NT2/D1 (cell line): Measurements from ENCODE around the gene RWDD4.

Experiments used
- DNase-seq: peaks from one replicate; pipeline ENCODE4 v3.0.0-alpha.2; 2011; ENCODE audit warnings: low read depth, low spot score
- H3K27me3 ChIP-seq: 2 replicates; pipeline ENCODE4 v1.6.0; 2011; ENCODE audit warnings: mild to moderate bottlenecking; ENCODE audit not compliant: insufficient read length, insufficient read depth
- H3K36me3 ChIP-seq: 2 replicates; pipeline ENCODE4 v1.6.1; 2011; ENCODE audit warnings: mild to moderate bottlenecking, low read length, mixed read lengths; ENCODE audit not compliant: insufficient read depth, insufficient read length
- H3K4me1 ChIP-seq: 2 replicates; pipeline ENCODE4 v1.5.1; 2011; ENCODE audit not compliant: insufficient read depth, insufficient read length
- H3K4me3 ChIP-seq: 2 replicates; pipeline ENCODE4 v1.5.1; 2011; ENCODE audit warnings: low read depth; ENCODE audit not compliant: insufficient read length
- H3K9ac ChIP-seq: 2 replicates; pipeline ENCODE4 v1.6.0; 2011; ENCODE audit warnings: low read depth; ENCODE audit not compliant: insufficient read length
- H3K9me3 ChIP-seq: 2 replicates; pipeline ENCODE4 v1.5.1; 2011; ENCODE audit warnings: mild to moderate bottlenecking, low read length; ENCODE audit not compliant: insufficient read depth
- SUZ12 ChIP-seq: IDR thresholded peaks from 2 replicates; pipeline ENCODE4 v1.6.1; 2011; ENCODE audit not compliant: insufficient read length, insufficient read depth; ENCODE audit errors: extremely low read depth
- YY1 ChIP-seq: IDR thresholded peaks from 2 replicates; pipeline ENCODE4 v1.6.1; 2011; ENCODE audit not compliant: insufficient read length, insufficient read depth
- ZNF274 ChIP-seq: IDR thresholded peaks from 2 replicates; pipeline ENCODE4 v1.6.1; 2011; ENCODE audit warnings: mild to moderate bottlenecking, low read depth, low read length

The RWDD4 gene

DNA sequence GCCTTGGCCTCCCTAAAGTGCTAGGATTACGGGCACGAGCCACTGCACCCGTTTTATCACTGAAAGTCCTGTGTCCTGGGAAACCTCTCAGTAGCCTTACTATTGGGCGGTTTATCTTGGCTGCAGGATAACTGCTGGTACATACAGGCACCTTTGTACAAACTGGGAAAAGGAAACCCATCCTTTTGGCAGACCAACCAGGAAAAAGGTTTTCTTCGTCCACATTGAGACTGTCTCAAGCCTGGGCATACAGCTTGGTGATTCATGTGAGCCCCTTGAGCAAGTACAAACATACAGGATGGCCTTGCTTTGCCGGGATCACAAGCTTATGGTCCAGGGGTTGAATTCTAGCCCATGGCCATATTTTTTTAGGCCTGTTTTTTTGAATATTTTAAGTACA is 32.8 kb downstream of the RWDD4 start:
- TF ChIP-seq YY1 (no peak), ZNF274 (no peak), SUZ12 (no peak)
- Histone ChIP-seq H3K9ac (no peak overlapping the region), H3K27me3 (no peaks in the 10 kb centered on the region), H3K4me3 (no peak overlapping the region), H3K36me3 (no peaks in the 10 kb centered on the region), H3K9me3 (no peaks in the 10 kb centered on the region), H3K4me1 (no peaks in the 10 kb centered on the region)
- DNase-seq, result no peak

DNA sequence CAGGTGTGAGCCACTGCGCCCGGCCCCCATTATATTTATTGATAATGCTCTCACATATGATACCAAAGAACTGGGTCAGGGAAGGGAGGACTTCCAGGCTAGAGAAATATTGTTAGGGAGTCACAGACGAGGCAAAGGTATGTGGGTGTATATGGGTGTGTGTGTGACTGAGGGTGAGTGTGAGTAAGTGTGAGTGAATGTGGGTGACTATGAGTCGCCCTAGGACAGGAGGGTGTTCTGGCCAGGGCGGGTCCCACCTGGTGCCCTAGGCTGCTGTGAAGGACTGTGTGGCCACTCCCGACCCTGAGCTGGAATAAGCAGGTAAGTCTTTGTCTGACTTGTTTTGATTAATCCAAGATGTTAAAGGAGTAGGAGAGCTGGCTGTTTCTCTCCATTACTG is 34.4 kb downstream of the RWDD4 start:
- H3K27me3 ChIP-seq, result no peaks in the 10 kb centered on the region
- no peaks in the 10 kb centered on the region for H3K9me3 ChIP-seq
- H3K36me3 ChIP-seq, result no peaks in the 10 kb centered on the region
- H3K9ac ChIP-seq, result no peak overlapping the region
- DNase-seq, result no peak
- no peak for TF ChIP-seq ZNF274
- TF ChIP-seq SUZ12, result no peak
- TF ChIP-seq YY1, result no peak
- H3K4me1 ChIP-seq, result no peaks in the 10 kb centered on the region
- no peak overlapping the region for H3K4me3 ChIP-seq

DNA sequence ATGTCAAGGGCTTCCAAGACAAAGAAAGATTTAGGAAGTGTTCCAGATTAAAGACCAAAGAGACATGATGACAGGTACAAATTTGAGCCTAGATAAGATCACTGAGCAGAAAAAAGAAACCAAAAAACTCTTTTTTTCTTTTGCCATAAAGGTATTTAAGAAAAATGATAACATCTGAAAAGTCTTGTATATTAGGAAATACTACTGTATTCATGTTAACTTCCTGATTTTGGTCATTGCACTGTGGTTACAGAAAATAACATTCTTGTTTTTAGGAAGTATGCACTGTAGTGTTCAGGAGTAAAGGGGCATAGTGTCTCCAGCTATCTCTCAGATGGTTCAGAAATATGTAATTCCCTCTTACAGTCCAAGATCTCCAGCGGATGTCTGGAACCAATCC is 37.1 kb downstream of the RWDD4 start:
- Histone ChIP-seq H3K27me3 (no peaks in the 10 kb centered on the region), H3K9me3 (no peaks in the 10 kb centered on the region), H3K4me3 (no peak overlapping the region), H3K36me3 (no peaks in the 10 kb centered on the region), H3K9ac (no peak overlapping the region), H3K4me1 (no peaks in the 10 kb centered on the region)
- no peak for DNase-seq
- TF ChIP-seq ZNF274 (no peak), SUZ12 (no peak), YY1 (no peak)

DNA sequence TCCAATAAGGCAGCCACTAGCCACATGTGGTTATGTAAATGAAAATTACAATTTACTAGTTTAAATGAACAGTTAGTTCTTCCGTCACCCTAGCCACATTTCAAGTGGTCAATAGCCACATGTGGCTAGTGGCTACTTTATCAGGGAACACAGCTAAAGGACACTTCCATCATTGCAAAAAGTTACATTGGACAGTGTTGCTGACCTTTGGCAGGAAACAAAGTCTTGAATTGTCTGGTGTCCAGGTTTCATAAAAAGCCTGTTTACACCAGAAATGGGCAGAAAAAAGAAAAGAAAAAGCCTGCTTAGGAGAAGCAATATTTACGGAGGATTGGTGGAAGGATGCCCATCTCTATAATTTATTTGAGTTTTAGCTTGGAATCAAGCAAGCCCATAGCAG is 38.6 kb downstream of the RWDD4 start:
- no peaks in the 10 kb centered on the region for H3K9me3 ChIP-seq
- no peaks in the 10 kb centered on the region for H3K27me3 ChIP-seq
- no peak for TF ChIP-seq SUZ12
- TF ChIP-seq ZNF274, result no peak
- no peak for TF ChIP-seq YY1
- no peak overlapping the region for H3K4me3 ChIP-seq
- no peaks in the 10 kb centered on the region for H3K4me1 ChIP-seq
- H3K36me3 ChIP-seq, result no peaks in the 10 kb centered on the region
- H3K9ac ChIP-seq, result no peak overlapping the region
- DNase-seq, result no peak

DNA sequence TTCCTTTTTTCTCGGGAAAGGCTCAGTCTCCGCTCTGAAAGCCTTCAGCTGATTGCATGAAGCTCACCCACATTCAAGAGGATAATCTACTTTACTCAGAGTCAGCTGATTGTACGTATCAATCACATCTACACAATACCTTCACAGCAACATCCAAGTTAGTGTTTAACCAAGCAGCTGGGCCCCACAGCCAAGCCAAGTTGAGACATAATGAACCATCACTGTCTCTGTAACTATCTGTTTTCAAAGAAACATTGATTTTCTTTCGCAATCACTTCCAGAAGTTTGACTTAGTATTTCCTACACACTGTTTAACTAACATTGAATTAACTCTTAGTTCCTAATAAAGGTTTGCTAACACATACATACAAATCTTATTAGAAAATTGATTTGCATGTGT is 40.3 kb downstream of the RWDD4 start:
- TF ChIP-seq SUZ12 (no peak), YY1 (no peak), ZNF274 (no peak)
- DNase-seq, result no peak
- Histone ChIP-seq H3K36me3 (no peaks in the 10 kb centered on the region), H3K9me3 (no peaks in the 10 kb centered on the region), H3K9ac (no peak overlapping the region), H3K4me3 (no peak overlapping the region), H3K4me1 (no peaks in the 10 kb centered on the region), H3K27me3 (no peaks in the 10 kb centered on the region)

DNA sequence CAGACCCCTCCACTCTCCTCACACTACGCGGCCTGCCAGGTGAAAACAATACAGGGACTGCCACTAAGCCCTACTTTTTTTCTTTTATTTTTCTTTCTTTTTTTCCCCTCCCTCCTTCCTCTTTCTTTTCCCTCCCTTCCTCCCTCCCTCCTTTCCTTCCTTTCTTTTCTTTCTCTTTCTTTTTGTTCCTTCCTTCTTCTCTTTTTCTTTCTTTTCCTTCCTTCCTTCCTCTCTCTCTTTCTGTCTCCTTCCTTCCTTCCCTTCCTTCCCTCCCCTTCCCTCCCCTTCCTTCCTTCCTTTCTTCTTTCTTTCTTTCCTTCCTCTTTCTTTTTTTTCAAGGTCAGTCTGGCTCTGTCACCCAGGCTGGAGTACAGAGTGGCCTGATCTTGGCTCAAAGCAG is 41.9 kb downstream of the RWDD4 start:
- Histone ChIP-seq H3K36me3 (no peaks in the 10 kb centered on the region), H3K9ac (no peak overlapping the region), H3K27me3 (no peaks in the 10 kb centered on the region), H3K4me1 (no peaks in the 10 kb centered on the region), H3K4me3 (no peak overlapping the region), H3K9me3 (no peaks in the 10 kb centered on the region)
- no peak for TF ChIP-seq ZNF274
- TF ChIP-seq YY1, result no peak
- TF ChIP-seq SUZ12, result no peak
- DNase-seq, result no peak

DNA sequence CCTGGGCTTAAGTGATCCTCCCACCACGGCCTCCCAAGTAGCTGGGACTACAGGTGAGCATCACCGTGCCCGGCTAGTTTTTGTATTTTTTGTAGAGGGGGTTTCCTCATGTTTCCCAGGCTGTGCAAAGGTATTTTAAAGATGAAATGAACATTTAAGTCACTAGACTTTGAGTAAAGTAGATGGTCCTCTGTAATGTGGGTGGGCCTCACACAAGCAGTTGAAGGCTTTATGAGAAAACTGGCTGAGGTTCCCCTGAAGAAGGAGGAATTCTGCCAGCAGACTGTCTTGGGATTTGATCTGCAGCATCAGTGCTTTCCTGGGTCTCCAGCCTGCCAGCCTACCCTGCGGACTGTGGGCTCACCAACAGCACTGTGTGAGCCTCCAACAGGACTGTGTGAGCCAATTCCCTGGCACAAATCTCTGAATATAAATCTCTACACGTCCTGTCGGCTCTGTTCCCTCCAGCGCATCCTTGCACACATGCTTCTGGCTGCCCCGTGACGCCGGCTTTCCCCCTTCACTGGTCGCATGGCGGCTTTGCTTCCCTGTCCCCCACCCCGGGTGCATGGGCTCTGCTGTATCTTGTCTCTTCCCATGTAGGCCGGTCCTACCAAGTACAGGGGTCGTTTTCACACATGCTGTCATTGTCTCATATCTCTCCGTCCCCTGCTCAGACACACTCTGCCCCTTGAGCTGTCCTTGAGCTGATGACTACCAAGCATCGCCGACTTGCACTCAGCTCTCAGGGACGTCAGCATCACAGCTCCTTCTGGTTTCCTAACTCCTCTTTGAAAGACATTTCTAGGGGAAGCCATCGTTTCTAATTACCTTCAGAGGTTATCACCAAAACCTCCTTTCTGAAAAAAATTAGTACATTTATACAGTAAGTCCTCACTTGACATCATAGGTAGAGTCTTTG is 46.4 kb downstream of the RWDD4 start:
- no peaks in the 10 kb centered on the region for H3K27me3 ChIP-seq
- TF ChIP-seq SUZ12 (no peak), ZNF274 (no peak), YY1 (no peak)
- H3K4me3 ChIP-seq, result no peak overlapping the region
- no peak overlapping the region for H3K9ac ChIP-seq
- H3K4me1 ChIP-seq, result no peaks in the 10 kb centered on the region
- no peaks in the 10 kb centered on the region for H3K9me3 ChIP-seq
- no peaks in the 10 kb centered on the region for H3K36me3 ChIP-seq
- DNase-seq, result no peak
